Stimulated activated CD4-positive, alpha-beta T cell treated with anti-CD3 and anti-CD28 coated beads, TNF-alpha, amount 100 ng/mL, for 4 hours (primary cell): Measurements from ENCODE around the gene PRIM2.
"Not testable (repeated sequence)": the region's sequence is repeated elsewhere in the genome, so short reads cannot be mapped to it uniquely, and the experiment has no call there.

ENCODE experiments used
- DNase-seq, 3 experiments: peaks; one replicate each; pipeline ENCODE4 v3.0.0-alpha.2; 2020; ENCODE audit warnings: low read depth in 3 of 3

Gene PRIM2

GRCh38 chr6:57445379-57445778 is 127.9 kb downstream of the PRIM2 start:
- DNase-seq, result not testable (repeated sequence)

GRCh38 chr6:57445790-57446468 is 128.5 kb downstream of the PRIM2 start:
- DNase-seq, result not testable (repeated sequence)

- DNase-seq, result not testable (repeated sequence)
Measured at GRCh38 chr6:57449496-57450066, 132.2 kb downstream of the PRIM2 start.

- not testable (repeated sequence) for DNase-seq
Measured at GRCh38 chr6:57459781-57460180, 142.4 kb downstream of the PRIM2 start.

- not testable (repeated sequence) for DNase-seq
Measured at GRCh38 chr6:57461022-57461421, 143.6 kb downstream of the PRIM2 start.

GRCh38 chr6:57463809-57464208 is 146.4 kb downstream of the PRIM2 start:
- not testable (repeated sequence) for DNase-seq

- not testable (repeated sequence) for DNase-seq
Measured at GRCh38 chr6:57465968-57466367, 148.5 kb downstream of the PRIM2 start.

GRCh38 chr6:57469072-57469471 is 151.6 kb downstream of the PRIM2 start:
- DNase-seq, result no peak

GRCh38 chr6:57470148-57470547 is 152.7 kb downstream of the PRIM2 start:
- not testable (repeated sequence) for DNase-seq

- not testable (repeated sequence) for DNase-seq
Measured at GRCh38 chr6:57471314-57471864, 154.0 kb downstream of the PRIM2 start.

- DNase-seq, result not testable (repeated sequence)
Measured at GRCh38 chr6:57472861-57473362, 155.5 kb downstream of the PRIM2 start.

- DNase-seq, result not testable (repeated sequence)
Measured at GRCh38 chr6:57474862-57475475, 157.5 kb downstream of the PRIM2 start.

- DNase-seq, result not testable (repeated sequence)
Measured at GRCh38 chr6:57475656-57476055, 158.2 kb downstream of the PRIM2 start.

- not testable (repeated sequence) for DNase-seq
Measured at GRCh38 chr6:57480194-57480593, 162.8 kb downstream of the PRIM2 start.

GRCh38 chr6:57481121-57481520 is 163.7 kb downstream of the PRIM2 start:
- DNase-seq, result not testable (repeated sequence)

- not testable (repeated sequence) for DNase-seq
Measured at GRCh38 chr6:57482471-57482870, 165.0 kb downstream of the PRIM2 start.

GRCh38 chr6:57486494-57487081 is 169.2 kb downstream of the PRIM2 start:
- not testable (repeated sequence) for DNase-seq

- DNase-seq, result not testable (repeated sequence)
Measured at GRCh38 chr6:57488551-57488950, 171.1 kb downstream of the PRIM2 start.

GRCh38 chr6:57489887-57490286 is 172.5 kb downstream of the PRIM2 start:
- DNase-seq, result not testable (repeated sequence)

- DNase-seq, result not testable (repeated sequence)
Measured at GRCh38 chr6:57491795-57492194, 174.4 kb downstream of the PRIM2 start.

GRCh38 chr6:57496251-57496650 is 178.8 kb downstream of the PRIM2 start:
- DNase-seq, result not testable (repeated sequence)
